Heart left ventricle (tissue), 13 donors: ENCODE measurements around the gene TERT.

Experiments
- CTCF ChIP-seq, 12 donors: fragments of 200-600 bp; sonication (generic) in 4 of 12; IDR thresholded peaks; one replicate each; pipeline versions ENCODE4 v1.5.0 to v1.8.0; 2018 to 2022; ENCODE audit warnings: antibody characterized with exemption in 12 of 12, mild to moderate bottlenecking in 5 of 12
- POLR2A ChIP-seq, 2 donors: fragments of 450-650 bp; IDR thresholded peaks; one replicate each; pipeline ENCODE4 v1.6.1; 2017; ENCODE audit warnings: antibody characterized with exemption in 2 of 2, mild to moderate bottlenecking in 2 of 2, moderate library complexity in 2 of 2
- donor health status: ischemic (EF 13 %, LVEDD 7.1; RV severe dilation, severe dysfunction).
- donor health status: DM: no; HTN: yes; CAD: no.
- donor health status: DM: no; HTN: no; CAD: no.
- donor health status: ischemic (EF 25% LVEDD 6.9; RV normal size, moderate dysfunction).
- donor health status: ischemic (EF 25% LVEDD 5.7; RV mildly dilated, moderate dysfunction).
- donor health status: ischemic (EF 35%, LVEDD 5.7; RV mildly dilated, moderate dysfunction).
- donor health status: nonischemic (EF 11% LVEDD 7.7; RV severe dilation, severe dysfunction).
- donor health status: DM: yes; HTN: yes; CAD: no.
- donor health status: PGD.
- donor health status: ischemic (EF 29% LVEDD 5.4; RV normal size, mild dysfunction).
- donor health status: nonischemic (EF 23%, LVEDD 6.1; RV moderate dilation, normal function).

- TF ChIP-seq POLR2A (IDR thresholded peaks at IDR 0.05) (no peak), CTCF (IDR thresholded peaks at IDR 0.05) (no peak)
These were observed 72.1 kb downstream of the TERT start for GRCh38 chr5:1222621-1223277.
